Osteocyte (in vitro differentiated cells): ENCODE data around the gene PSMC5. TPM values are rescaled to one million over a fixed set of nuclear protein-coding genes. Genes with fewer than 3 reads are reported as not detected.

Experiments
- DNase-seq: peaks from one replicate; pipeline ENCODE4 v3.0.0; 2021; ENCODE audit warnings: mixed read lengths; ENCODE audit not compliant: unreplicated experiment; ENCODE audit errors: extremely low spot score
- H3K27ac Mint-ChIP-seq: one replicate; pipeline ENCODE4 v1.8.0; 2021; ENCODE audit warnings: mild to moderate bottlenecking, mixed read lengths; ENCODE audit not compliant: unreplicated experiment
- H3K27me3 Mint-ChIP-seq: one replicate; pipeline ENCODE4 v1.8.0; 2021; ENCODE audit warnings: mixed read lengths; ENCODE audit not compliant: unreplicated experiment
- H3K36me3 Mint-ChIP-seq: one replicate; pipeline ENCODE4 v1.8.0; 2021; ENCODE audit warnings: mixed read lengths; ENCODE audit not compliant: unreplicated experiment
- H3K4me1 Mint-ChIP-seq: one replicate; pipeline ENCODE4 v1.8.0; 2021; ENCODE audit warnings: mixed read lengths; ENCODE audit not compliant: unreplicated experiment
- H3K4me3 Mint-ChIP-seq: one replicate; pipeline ENCODE4 v1.8.0; 2021; ENCODE audit warnings: mild to moderate bottlenecking, moderate library complexity, mixed read lengths; ENCODE audit not compliant: unreplicated experiment
- H3K9me3 Mint-ChIP-seq: one replicate; pipeline ENCODE4 v1.8.0; 2021; ENCODE audit warnings: mixed read lengths; ENCODE audit not compliant: unreplicated experiment
- total RNA-seq: library from RNA; stranded (reverse); gene quantifications from 2 replicates; pipeline ENCODE4 v1.2.1, GENCODE V29; 2021
- TF ChIP-seq, protein P1 (sequence below): fragments of 200-600 bp; sonication (generic); IDR thresholded peaks from 2 replicates; pipeline ENCODE4 v1.5.0; 2021; ENCODE audit warnings: antibody characterized with exemption, mild to moderate bottlenecking, moderate library complexity

PSMC5 gene
- total RNA-seq, 1 donor from 2014 or later: 106 TPM

- H3K9me3 Mint-ChIP-seq: no peaks in the 10 kb centered on the region
- no peaks in the 10 kb centered on the region for H3K27me3 Mint-ChIP-seq
- TF ChIP-seq, protein P1, sequence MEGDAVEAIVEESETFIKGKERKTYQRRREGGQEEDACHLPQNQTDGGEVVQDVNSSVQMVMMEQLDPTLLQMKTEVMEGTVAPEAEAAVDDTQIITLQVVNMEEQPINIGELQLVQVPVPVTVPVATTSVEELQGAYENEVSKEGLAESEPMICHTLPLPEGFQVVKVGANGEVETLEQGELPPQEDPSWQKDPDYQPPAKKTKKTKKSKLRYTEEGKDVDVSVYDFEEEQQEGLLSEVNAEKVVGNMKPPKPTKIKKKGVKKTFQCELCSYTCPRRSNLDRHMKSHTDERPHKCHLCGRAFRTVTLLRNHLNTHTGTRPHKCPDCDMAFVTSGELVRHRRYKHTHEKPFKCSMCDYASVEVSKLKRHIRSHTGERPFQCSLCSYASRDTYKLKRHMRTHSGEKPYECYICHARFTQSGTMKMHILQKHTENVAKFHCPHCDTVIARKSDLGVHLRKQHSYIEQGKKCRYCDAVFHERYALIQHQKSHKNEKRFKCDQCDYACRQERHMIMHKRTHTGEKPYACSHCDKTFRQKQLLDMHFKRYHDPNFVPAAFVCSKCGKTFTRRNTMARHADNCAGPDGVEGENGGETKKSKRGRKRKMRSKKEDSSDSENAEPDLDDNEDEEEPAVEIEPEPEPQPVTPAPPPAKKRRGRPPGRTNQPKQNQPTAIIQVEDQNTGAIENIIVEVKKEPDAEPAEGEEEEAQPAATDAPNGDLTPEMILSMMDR: no peak
- DNase-seq: no peak
- H3K4me3 Mint-ChIP-seq: no peak overlapping the region
- peaks cover 68% of the 10 kb centered on the region for H3K36me3 Mint-ChIP-seq
- H3K4me1 Mint-ChIP-seq: peaks cover 8% of the 10 kb centered on the region
- no peak overlapping the region for H3K27ac Mint-ChIP-seq
These were observed 6.2 kb upstream of the PSMC5 start for GRCh38 chr17:63820963-63821561.

- DNase-seq: no peak
- Mint-ChIP-seq H3K4me3 (no peak overlapping the region), H3K36me3 (peaks cover 63% of the 10 kb centered on the region), H3K27me3 (no peaks in the 10 kb centered on the region), H3K9me3 (no peaks in the 10 kb centered on the region), H3K4me1 (peaks cover 14% of the 10 kb centered on the region), H3K27ac (no peak overlapping the region)
- TF ChIP-seq, protein P1: no peak
These were observed 5.4 kb upstream of the PSMC5 start for GRCh38 chr17:63821804-63822203.

DNA sequence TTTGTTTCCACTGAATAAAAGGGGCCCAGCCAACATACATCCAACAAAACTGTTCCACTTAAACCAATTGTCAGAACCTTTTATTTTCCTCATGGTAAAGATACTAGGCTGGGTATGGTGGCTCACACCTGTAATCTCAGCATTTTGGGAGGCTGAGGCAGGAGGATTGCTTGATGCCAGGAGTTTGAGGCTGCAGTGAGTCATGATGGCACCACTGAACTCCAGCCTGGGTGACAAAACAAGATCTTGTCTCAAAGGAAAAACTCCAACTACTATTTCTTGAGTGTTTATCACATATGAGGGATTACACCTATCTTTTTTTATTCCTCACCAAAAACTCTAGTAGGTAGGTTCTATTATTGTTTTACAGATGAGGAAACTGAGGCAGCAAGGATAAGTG, 4.7 kb upstream of the PSMC5 start:
- no peak overlapping the region for H3K4me3 Mint-ChIP-seq
- H3K27ac Mint-ChIP-seq: no peak overlapping the region
- no peak for DNase-seq
- H3K36me3 Mint-ChIP-seq: peaks cover 61% of the 10 kb centered on the region
- H3K4me1 Mint-ChIP-seq: peaks cover 14% of the 10 kb centered on the region
- TF ChIP-seq, protein P1: no peak
- H3K27me3 Mint-ChIP-seq: no peaks in the 10 kb centered on the region
- H3K9me3 Mint-ChIP-seq: no peaks in the 10 kb centered on the region

GRCh38 chr17:63823659-63824331, 3.4 kb upstream of the PSMC5 start:
- no peak overlapping the region for H3K27ac Mint-ChIP-seq
- peaks cover 23% of the 10 kb centered on the region for H3K4me1 Mint-ChIP-seq
- peaks cover 50% of the 10 kb centered on the region for H3K36me3 Mint-ChIP-seq
- H3K27me3 Mint-ChIP-seq: no peaks in the 10 kb centered on the region
- TF ChIP-seq, protein P1: no peak
- no peak overlapping the region for H3K4me3 Mint-ChIP-seq
- DNase-seq: no peak
- H3K9me3 Mint-ChIP-seq: no peaks in the 10 kb centered on the region

DNA sequence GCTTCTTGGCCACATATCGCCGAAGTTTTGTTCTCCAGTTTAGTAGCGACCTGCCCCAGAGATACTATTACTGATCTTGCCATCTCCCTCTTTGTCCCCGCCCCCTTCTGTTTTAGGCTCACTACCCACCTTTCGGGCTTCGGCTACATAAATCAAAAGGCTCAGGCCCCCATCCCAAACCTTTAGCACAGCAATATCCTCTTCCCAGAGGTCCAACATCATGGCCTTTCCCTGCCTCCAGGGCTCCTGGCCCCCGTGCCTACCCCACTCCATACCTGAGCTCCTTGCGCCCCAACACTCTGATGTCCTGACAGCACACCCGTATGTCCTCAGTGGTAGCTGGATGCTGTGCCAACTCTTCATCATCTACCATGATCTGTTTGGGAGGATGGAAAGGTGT, 2.9 kb upstream of the PSMC5 start:
- TF ChIP-seq, protein P1: no peak
- Mint-ChIP-seq H3K27ac (no peak overlapping the region), H3K9me3 (no peaks in the 10 kb centered on the region), H3K36me3 (peaks cover 50% of the 10 kb centered on the region), H3K4me3 (peak overlapping the region; percentile 18), H3K27me3 (no peaks in the 10 kb centered on the region), H3K4me1 (peaks cover 27% of the 10 kb centered on the region)
- DNase-seq: no peak
